Endothelial cell of umbilical vein (primary cell): Measurements from ENCODE around the gene DLGAP1.

Source experiments
- EZH2 ChIP-seq: IDR thresholded peaks from 2 replicates; pipeline ENCODE4 v1.6.1; 2012; ENCODE audit warnings: borderline replicate concordance, low read depth, mild to moderate bottlenecking, moderate library complexity, low read length, inconsistent platforms; ENCODE audit not compliant: severe bottlenecking
- POLR2A ChIP-seq: IDR thresholded peaks from 2 replicates; pipeline ENCODE4 v1.6.1; 2012; ENCODE audit warnings: low read depth, mild to moderate bottlenecking, control low read depth, low read length
- POLR2AphosphoS5 ChIP-seq: IDR thresholded peaks from 2 replicates; pipeline ENCODE4 v1.6.1; 2012; ENCODE audit warnings: low read depth, mild to moderate bottlenecking, control low read depth, low read length, moderate library complexity; ENCODE audit not compliant: insufficient read depth
- TF ChIP-seq, protein P1 (sequence below), 2 donors: IDR thresholded peaks; 1 replicate in 1 of 2; 2 replicates in 1 of 2; pipeline ENCODE4 v1.5.1; 2011; ENCODE audit warnings: low read length in 2 of 2, mild to moderate bottlenecking in 2 of 2, moderate library complexity in 2 of 2, control low read depth in 1 of 2, inconsistent platforms in 1 of 2, low read depth in 1 of 2; ENCODE audit not compliant: insufficient read depth in 1 of 2; ENCODE audit errors: extremely low read depth in 1 of 2
- TF ChIP-seq, protein P2 (sequence below): IDR thresholded peaks from 2 replicates; pipeline ENCODE4 v1.6.1; 2011; ENCODE audit not compliant: insufficient read depth, insufficient read length

DNA sequence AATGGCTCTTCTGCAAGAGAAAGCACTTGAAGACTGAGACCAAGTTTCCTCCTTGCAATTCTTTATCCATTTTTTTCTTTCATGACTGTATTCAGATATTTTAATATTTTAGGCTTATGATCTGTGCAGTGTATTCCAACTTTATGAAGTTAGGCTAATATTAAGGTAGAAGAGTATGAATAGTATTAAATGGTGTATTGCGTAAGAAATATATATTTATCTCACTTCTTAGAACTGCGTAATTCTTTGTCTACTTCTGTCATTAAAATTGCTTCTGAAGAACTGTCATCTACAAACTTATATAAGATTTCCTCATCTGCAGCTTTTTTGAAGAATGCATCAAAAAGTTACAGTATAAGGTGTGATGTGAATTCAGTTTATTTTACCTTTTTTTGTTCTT is 183.2 kb downstream of the DLGAP1 start:
- TF ChIP-seq POLR2A (no peak), EZH2 (no peak), POLR2AphosphoS5 (no peak)
- TF ChIP-seq, protein P1, sequence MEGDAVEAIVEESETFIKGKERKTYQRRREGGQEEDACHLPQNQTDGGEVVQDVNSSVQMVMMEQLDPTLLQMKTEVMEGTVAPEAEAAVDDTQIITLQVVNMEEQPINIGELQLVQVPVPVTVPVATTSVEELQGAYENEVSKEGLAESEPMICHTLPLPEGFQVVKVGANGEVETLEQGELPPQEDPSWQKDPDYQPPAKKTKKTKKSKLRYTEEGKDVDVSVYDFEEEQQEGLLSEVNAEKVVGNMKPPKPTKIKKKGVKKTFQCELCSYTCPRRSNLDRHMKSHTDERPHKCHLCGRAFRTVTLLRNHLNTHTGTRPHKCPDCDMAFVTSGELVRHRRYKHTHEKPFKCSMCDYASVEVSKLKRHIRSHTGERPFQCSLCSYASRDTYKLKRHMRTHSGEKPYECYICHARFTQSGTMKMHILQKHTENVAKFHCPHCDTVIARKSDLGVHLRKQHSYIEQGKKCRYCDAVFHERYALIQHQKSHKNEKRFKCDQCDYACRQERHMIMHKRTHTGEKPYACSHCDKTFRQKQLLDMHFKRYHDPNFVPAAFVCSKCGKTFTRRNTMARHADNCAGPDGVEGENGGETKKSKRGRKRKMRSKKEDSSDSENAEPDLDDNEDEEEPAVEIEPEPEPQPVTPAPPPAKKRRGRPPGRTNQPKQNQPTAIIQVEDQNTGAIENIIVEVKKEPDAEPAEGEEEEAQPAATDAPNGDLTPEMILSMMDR (IDR thresholded peaks at IDR 0.05; ENCODE audit: extremely low read depth in 1 of 2, insufficient read depth in 1 of 2, low read depth in 1 of 2, low read length in 2 of 2), result no peak
- TF ChIP-seq, protein P2, sequence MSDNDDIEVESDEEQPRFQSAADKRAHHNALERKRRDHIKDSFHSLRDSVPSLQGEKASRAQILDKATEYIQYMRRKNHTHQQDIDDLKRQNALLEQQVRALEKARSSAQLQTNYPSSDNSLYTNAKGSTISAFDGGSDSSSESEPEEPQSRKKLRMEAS, result no peak
